Ovary (tissue), 3 donors: ENCODE measurements around the gene NEMF.

Experiments used
- CTCF ChIP-seq, 3 donors: fragments of 450-650 bp in 2 of 3; fragments of 200-600 bp in 1 of 3; IDR thresholded peaks; one replicate each; pipeline versions ENCODE4 v1.5.1 to v1.8.0; 2016 to 2022; ENCODE audit warnings: antibody characterized with exemption in 3 of 3, mild to moderate bottlenecking in 1 of 3
- EP300 ChIP-seq: sonication (generic); formaldehyde crosslinking; IDR thresholded peaks from one replicate; pipeline ENCODE4 v1.6.1; 2017; ENCODE audit warnings: antibody characterized with exemption
- POLR2A ChIP-seq: fragments of 450-650 bp; IDR thresholded peaks from one replicate; pipeline ENCODE4 v1.6.1; 2017; ENCODE audit warnings: antibody characterized with exemption, mild to moderate bottlenecking, moderate library complexity
- donor health status: DM: no; HTN: no; CAD: no.

- TF ChIP-seq CTCF (IDR thresholded peaks at IDR 0.05): no peak
- no peak for TF ChIP-seq POLR2A
- no peak for TF ChIP-seq EP300
Observed at GRCh38 chr14:49783394-49784014, 69.1 kb downstream of the NEMF start.
